Activated T-helper 2 cell treated with anti-CD3 and anti-CD28 coated beads, Interferon-gamma antibody, Interleukin-2, Interleukin-4, amounts not matched to agents 10 μg/mL and 5 μg/mL and 100 μg/mL, durations not matched to agents 14 hours and 24 hours and 36 hours (primary cell): ENCODE results near the gene BMF. TPM values are rescaled to one million over a fixed set of nuclear protein-coding genes. Genes with fewer than 3 reads are reported as not detected.
"Not testable (repeated sequence)": the region's sequence is repeated elsewhere in the genome, so short reads cannot be mapped to it uniquely, and the experiment has no call there.

Source experiments
- DNase-seq: peaks from one replicate; pipeline ENCODE4 v3.0.0; 2021; ENCODE audit warnings: low spot score
- H3K27ac Mint-ChIP-seq: one replicate; pipeline ENCODE4 v1.8.0; 2021; ENCODE audit warnings: mixed read lengths
- H3K27me3 Mint-ChIP-seq: one replicate; pipeline ENCODE4 v1.8.0; 2021; ENCODE audit warnings: low read depth, mixed read lengths
- H3K36me3 Mint-ChIP-seq: one replicate; pipeline ENCODE4 v1.8.0; 2021; ENCODE audit warnings: low read depth, mixed read lengths
- H3K4me1 Mint-ChIP-seq: one replicate; pipeline ENCODE4 v1.8.0; 2021; ENCODE audit warnings: low read depth, mixed read lengths
- H3K4me3 Mint-ChIP-seq: one replicate; pipeline ENCODE4 v1.8.0; 2021; ENCODE audit warnings: low read depth, mild to moderate bottlenecking, moderate library complexity, mixed read lengths
- H3K9me3 Mint-ChIP-seq: one replicate; pipeline ENCODE4 v1.8.0; 2021; ENCODE audit warnings: mixed read lengths
- intact Hi-C: fragments of 100-400 bp; cut with micrococcal nuclease; formaldehyde crosslinking; loops from one replicate; pipeline ENCODE4 v1.15.1; 2023
- total RNA-seq: library from RNA; stranded (reverse); gene quantifications from 2 replicates; pipeline ENCODE4 v1.2.3, GENCODE V29; 2022

Gene BMF
- total RNA-seq, 1 donor from 2014 or later, result 17.9 TPM

GRCh38 chr15:40137303-40138200, 28.9 kb upstream of the BMF start:
- intact Hi-C loops, result no loop called here
- Mint-ChIP-seq H3K4me3 (no peak overlapping the region), H3K9me3 (no peaks in the 10 kb centered on the region), H3K36me3 (no peaks in the 10 kb centered on the region), H3K27ac (no peak overlapping the region), H3K4me1 (no peaks in the 10 kb centered on the region), H3K27me3 (peaks cover 2% of the 10 kb centered on the region)
- DNase-seq, result no peak

DNA sequence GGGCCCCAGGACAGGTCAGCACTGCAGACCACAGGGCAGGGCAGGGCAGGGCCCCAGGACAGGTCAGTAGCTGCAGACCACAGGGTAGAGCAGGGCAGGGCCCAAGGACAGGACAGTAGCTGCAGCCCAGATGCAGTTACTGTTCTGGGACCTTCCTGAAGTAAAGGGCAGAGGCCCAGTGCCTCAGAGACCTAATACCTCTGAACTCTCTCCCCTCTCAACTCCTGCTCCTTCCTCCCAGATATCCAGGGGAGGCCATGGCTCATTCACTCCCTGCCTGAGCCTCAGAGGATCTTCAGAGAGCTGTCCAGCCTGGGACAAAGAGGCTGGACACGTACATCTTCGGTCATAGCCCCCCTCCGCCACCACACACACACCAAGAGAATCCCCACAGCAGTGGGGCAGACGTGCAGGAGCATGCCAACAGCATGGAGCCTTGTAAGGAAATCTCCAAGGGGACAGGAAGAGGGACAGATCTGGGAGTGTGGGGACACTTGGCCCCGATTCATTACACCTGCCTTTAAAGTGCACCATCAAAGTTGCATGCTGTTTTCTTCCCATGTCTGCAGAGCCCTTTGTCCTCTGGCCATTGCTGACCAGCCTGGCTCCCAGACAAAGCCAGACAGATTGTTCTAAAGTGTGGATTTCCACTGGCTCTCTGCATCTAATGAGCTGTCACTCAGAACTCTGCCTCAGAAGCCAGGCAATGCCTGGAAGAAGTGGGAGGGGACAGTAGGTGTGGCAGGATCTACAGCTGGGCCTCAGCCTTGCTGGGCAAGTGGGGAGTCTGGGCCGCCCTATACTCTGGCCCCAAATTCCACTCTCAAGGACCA, 28.0 kb upstream of the BMF start:
- Mint-ChIP-seq H3K9me3 (no peaks in the 10 kb centered on the region), H3K36me3 (no peaks in the 10 kb centered on the region), H3K4me1 (no peaks in the 10 kb centered on the region), H3K4me3 (no peak overlapping the region), H3K27ac (no peak overlapping the region), H3K27me3 (peaks cover 1% of the 10 kb centered on the region)
- intact Hi-C loops, result no loop called here
- DNase-seq, result no peak

- H3K27ac Mint-ChIP-seq, H3K36me3 Mint-ChIP-seq, H3K4me3 Mint-ChIP-seq, H3K27me3 Mint-ChIP-seq, H3K9me3 Mint-ChIP-seq, DNase-seq, H3K4me1 Mint-ChIP-seq, intact Hi-C loops: not testable (repeated sequence)
Measured at GRCh38 chr15:40135846-40136450, 27.3 kb upstream of the BMF start.

DNA sequence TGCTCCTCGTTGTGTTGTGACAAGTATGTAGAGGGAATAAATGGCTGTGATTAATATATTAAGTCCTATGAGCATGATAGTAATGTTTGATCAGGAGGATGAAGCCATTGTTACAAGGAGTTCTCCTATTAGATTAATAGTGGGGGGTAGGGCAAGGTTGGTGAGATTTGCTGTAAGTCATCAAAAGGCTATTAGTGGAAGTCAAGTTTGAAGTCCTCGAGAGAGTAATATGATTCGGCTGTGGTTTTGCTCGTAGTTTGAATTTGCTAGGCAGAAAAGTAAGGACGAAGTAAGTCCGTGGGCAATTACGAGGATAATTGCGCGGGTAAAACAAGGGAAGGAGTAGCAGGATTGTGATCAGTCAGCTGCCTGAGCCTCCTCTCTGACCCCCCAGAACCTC, 26.2 kb upstream of the BMF start:
- no peaks in the 10 kb centered on the region for H3K9me3 Mint-ChIP-seq
- H3K4me1 Mint-ChIP-seq, result no peaks in the 10 kb centered on the region
- H3K27me3 Mint-ChIP-seq, result no peaks in the 10 kb centered on the region
- intact Hi-C loops, result no loop called here
- no peak overlapping the region for H3K4me3 Mint-ChIP-seq
- no peak for DNase-seq
- H3K27ac Mint-ChIP-seq, result no peak overlapping the region
- H3K36me3 Mint-ChIP-seq, result no peaks in the 10 kb centered on the region

DNA sequence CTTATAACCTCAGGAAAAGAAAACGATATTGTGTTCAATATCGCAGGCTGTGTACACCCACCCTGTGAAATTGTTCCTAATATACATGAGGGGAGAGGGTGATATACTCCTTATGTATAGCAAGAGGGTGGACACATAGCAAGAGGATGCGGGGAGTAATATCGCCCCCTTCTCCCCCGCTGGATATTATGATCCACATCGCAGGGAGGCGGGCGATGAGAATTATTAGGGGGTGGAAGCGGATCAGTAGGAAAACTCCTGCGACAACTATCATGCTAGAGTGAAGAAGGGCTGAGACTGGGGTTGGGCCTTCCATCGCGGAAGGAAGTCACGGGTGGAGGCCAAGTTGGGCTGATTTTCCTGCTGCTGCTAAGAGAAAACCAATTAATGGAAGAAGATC, 24.9 kb upstream of the BMF start:
- no peak for DNase-seq
- Mint-ChIP-seq H3K4me3 (no peak overlapping the region), H3K36me3 (no peaks in the 10 kb centered on the region), H3K27me3 (no peaks in the 10 kb centered on the region), H3K9me3 (no peaks in the 10 kb centered on the region), H3K4me1 (no peaks in the 10 kb centered on the region), H3K27ac (no peak overlapping the region)
- intact Hi-C loops, result no loop called here

DNA sequence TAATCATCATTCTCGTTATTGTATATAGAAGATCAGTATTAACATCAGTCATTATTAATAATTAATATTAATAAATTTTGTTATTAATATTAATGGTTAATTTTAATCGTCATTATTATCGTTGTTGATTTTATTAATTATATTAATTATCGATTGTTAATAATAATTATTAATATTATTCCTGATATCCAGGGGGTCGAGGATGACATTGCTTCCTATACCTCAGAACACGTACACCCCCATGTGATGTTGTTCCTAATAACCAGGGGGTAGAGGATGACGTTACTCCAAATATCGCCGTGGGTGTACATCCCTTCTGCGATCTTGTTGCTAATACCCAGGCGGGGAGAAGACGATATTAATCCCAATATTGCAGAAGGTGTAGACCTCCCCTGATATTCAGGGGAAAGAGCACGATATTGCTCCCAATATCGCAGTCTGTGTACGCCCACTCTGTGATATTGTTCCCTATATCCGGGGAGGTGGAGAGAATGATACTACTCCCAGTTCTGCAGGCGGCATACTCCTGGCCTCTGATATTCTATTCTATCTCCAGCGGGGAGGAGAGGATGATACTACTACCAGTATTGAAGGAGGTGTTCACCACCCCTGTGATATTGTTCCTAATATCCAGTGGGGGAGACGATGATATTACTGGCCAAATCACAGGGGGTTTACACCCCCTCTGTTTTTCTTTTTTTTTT, 22.3 kb upstream of the BMF start:
- Mint-ChIP-seq H3K4me1 (no peaks in the 10 kb centered on the region), H3K27me3 (no peaks in the 10 kb centered on the region), H3K27ac (no peak overlapping the region), H3K36me3 (no peaks in the 10 kb centered on the region), H3K4me3 (no peak overlapping the region), H3K9me3 (no peaks in the 10 kb centered on the region)
- intact Hi-C loops, result no loop called here
- DNase-seq, result no peak

DNA sequence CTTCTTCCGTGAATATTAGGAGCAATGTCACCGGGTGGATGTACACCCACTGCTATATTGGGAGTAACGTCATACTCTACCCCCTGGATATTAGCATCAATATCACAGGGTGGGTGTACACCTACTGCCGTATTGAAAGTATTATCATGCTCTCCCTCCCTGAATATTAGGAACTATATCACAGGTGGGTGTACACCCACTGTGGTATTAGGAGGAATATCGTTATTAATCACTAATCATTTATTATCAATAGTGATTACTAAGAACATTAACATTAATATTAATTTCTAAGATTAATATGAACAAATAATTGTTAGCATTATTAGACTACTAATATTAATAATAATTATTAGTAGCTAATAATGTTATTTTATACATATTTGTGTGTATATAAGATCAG, 21.4 kb upstream of the BMF start:
- Mint-ChIP-seq H3K4me3 (no peak overlapping the region), H3K27me3 (no peaks in the 10 kb centered on the region), H3K36me3 (no peaks in the 10 kb centered on the region), H3K27ac (no peak overlapping the region), H3K4me1 (no peaks in the 10 kb centered on the region), H3K9me3 (no peaks in the 10 kb centered on the region)
- intact Hi-C loops, result no loop called here
- no peak for DNase-seq

DNA sequence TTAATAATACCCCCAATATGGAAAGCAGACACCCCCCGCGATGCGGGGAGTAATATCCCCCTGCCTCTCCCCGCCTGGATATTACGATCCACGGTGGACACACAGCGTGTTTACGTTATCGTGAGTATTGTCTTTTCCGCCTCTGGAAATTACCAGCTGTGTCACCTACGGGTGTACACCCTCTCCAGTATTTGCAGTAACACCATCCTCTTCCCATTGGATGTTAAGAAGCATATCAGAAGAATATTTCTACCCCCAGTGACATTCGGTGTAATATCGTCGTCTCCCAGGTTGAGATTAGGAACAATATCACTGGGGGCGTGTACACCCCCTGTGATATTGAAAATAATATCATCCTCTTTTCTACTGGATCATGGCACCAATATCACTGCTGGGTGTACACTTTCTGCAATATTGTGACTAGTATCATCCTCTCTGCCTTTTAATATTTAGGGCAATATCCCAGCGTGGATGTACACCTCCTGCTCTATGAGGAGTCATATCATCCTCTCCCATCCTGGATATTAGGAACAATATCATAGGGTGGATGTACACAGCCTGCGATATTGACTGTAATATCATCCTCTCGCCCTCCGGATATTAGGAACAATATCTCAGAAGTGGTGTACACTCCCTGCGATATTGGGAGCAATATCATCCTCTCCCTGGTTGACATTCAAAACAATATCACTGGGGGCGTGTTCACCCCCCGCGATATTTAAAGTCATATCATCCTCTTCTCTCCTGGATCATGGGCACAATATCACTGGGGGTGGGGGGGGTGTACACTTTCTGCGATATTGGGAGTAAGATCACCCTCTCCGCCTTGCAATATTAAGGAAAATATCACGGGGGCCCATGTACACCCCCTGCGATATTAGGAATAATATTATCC, 20.3 kb upstream of the BMF start:
- H3K27ac Mint-ChIP-seq, result no peak overlapping the region

GRCh38 chr15:40125950-40126349, 17.3 kb upstream of the BMF start:
- H3K27me3 Mint-ChIP-seq, result peaks cover 6% of the 10 kb centered on the region
- no peaks in the 10 kb centered on the region for H3K9me3 Mint-ChIP-seq
- H3K36me3 Mint-ChIP-seq, result no peaks in the 10 kb centered on the region
- H3K4me1 Mint-ChIP-seq, result no peaks in the 10 kb centered on the region
- no peak overlapping the region for H3K27ac Mint-ChIP-seq
- DNase-seq, result no peak
- intact Hi-C loops, result loop anchor here (1.0 kb wide), 1 partner anchor 81 kb away; no protein-coding TSS in a partner anchor
- no peak overlapping the region for H3K4me3 Mint-ChIP-seq

More for the DNA sequence above, 20.3 kb upstream of the BMF start:
- intact Hi-C loops, result loop anchor here (2.0 kb wide), 1 partner anchor 20 kb away; the partner anchor contains the start of gene BMF
- no peak overlapping the region for H3K4me3 Mint-ChIP-seq
- no peaks in the 10 kb centered on the region for H3K36me3 Mint-ChIP-seq
- H3K9me3 Mint-ChIP-seq, result no peaks in the 10 kb centered on the region
- no peaks in the 10 kb centered on the region for H3K27me3 Mint-ChIP-seq
- DNase-seq, result no peak
- no peaks in the 10 kb centered on the region for H3K4me1 Mint-ChIP-seq

DNA sequence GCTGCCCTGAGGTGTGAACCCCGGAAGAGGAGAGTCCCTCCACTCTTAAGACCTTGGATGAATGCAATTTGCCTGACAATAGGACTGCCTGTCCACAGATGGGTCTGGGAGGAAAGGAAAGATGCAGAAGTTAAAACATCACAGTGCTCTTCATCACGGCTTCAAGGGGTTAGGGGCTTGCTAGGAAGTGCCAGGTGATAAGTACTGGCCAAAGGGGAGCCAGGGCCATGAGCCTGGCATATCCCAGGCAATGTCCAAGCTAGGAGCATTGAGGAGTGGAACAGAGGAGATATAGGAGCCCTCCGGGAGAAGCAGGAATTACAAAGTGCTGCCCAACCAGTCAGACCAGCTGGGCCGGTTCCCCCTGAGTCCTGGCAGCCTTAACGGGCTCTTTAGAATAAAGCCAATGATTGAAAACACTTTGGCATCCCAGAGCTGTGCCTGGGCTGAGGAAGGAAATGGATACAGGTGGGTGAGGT, 16.2 kb upstream of the BMF start:
- H3K9me3 Mint-ChIP-seq, H3K4me1 Mint-ChIP-seq, H3K4me3 Mint-ChIP-seq, H3K27ac Mint-ChIP-seq, DNase-seq, H3K27me3 Mint-ChIP-seq, H3K36me3 Mint-ChIP-seq: not testable (repeated sequence)
- intact Hi-C loops, result loop anchor here (1.0 kb wide), 1 partner anchor 80 kb away; no protein-coding TSS in a partner anchor

- H3K27me3 Mint-ChIP-seq, H3K27ac Mint-ChIP-seq, H3K4me1 Mint-ChIP-seq, intact Hi-C loops, H3K36me3 Mint-ChIP-seq, H3K9me3 Mint-ChIP-seq, H3K4me3 Mint-ChIP-seq, DNase-seq: not testable (repeated sequence)
Measured at GRCh38 chr15:40124333-40124732, 15.7 kb upstream of the BMF start.
